Naive B cell (primary cell): ENCODE data around the gene ZNF614. TPM values are rescaled to one million over a fixed set of nuclear protein-coding genes. Genes with fewer than 3 reads are reported as not detected.
"Not testable (repeated sequence)": the region's sequence is repeated elsewhere in the genome, so short reads cannot be mapped to it uniquely, and the experiment has no call there.

Source experiments
- ATAC-seq, 2 donors: fragments of 150-1000 bp; cut with Tn5 transposase; 2 replicates each; pipeline ENCODE4 v1.10.0; 2021; ENCODE audit warnings: low read depth in 2 of 2, mild to moderate bottlenecking in 2 of 2, moderate library complexity in 2 of 2
- DNase-seq: peaks from one replicate; pipeline ENCODE4 v3.0.0; 2022
- H3K27ac Mint-ChIP-seq, 6 donors: one replicate each; pipeline ENCODE4 v1.8.0; 2020 to 2022; ENCODE audit warnings: mild to moderate bottlenecking in 6 of 6, mixed read lengths in 6 of 6, moderate library complexity in 5 of 6, inconsistent platforms in 2 of 6
- H3K27me3 Mint-ChIP-seq, 3 donors: one replicate each; pipeline ENCODE4 v1.8.0; 2021 to 2022; ENCODE audit warnings: mixed read lengths in 3 of 3, mild to moderate bottlenecking in 1 of 3
- H3K36me3 Mint-ChIP-seq, 2 donors: one replicate each; pipeline ENCODE4 v1.8.0; 2020 to 2022; ENCODE audit warnings: mixed read lengths in 2 of 2, inconsistent platforms in 1 of 2, mild to moderate bottlenecking in 1 of 2
- H3K4me1 Mint-ChIP-seq, 3 donors: one replicate each; pipeline ENCODE4 v1.8.0; 2020 to 2022; ENCODE audit warnings: mixed read lengths in 3 of 3, inconsistent platforms in 1 of 3, mild to moderate bottlenecking in 1 of 3, moderate library complexity in 1 of 3
- H3K4me3 Mint-ChIP-seq, 8 donors: one replicate each; pipeline ENCODE4 v1.8.0; 2020 to 2022; ENCODE audit warnings: mild to moderate bottlenecking in 8 of 8, mixed read lengths in 8 of 8, moderate library complexity in 8 of 8, inconsistent platforms in 2 of 8
- H3K9me3 Mint-ChIP-seq, 7 donors: one replicate each; pipeline ENCODE4 v1.8.0; 2020 to 2022; ENCODE audit warnings: mixed read lengths in 7 of 7, mild to moderate bottlenecking in 5 of 7, inconsistent platforms in 2 of 7, moderate library complexity in 1 of 7
- polyA plus RNA-seq, 6 donors: library from polyadenylated mRNA; unstranded; fragments of 300-500 nt; fragmentation: Illumina TruSeq; gene quantifications; one replicate each; pipeline ENCODE4 v1.2.3, GENCODE V29; 2021; ENCODE audit warnings: low read depth in 6 of 6

Gene ZNF614
- polyA plus RNA-seq = 10 to 100 TPM in 3 of 6 donors, 1 to 10 TPM in 3; 7.1 to 17.2 (median 9.5) TPM

DNA sequence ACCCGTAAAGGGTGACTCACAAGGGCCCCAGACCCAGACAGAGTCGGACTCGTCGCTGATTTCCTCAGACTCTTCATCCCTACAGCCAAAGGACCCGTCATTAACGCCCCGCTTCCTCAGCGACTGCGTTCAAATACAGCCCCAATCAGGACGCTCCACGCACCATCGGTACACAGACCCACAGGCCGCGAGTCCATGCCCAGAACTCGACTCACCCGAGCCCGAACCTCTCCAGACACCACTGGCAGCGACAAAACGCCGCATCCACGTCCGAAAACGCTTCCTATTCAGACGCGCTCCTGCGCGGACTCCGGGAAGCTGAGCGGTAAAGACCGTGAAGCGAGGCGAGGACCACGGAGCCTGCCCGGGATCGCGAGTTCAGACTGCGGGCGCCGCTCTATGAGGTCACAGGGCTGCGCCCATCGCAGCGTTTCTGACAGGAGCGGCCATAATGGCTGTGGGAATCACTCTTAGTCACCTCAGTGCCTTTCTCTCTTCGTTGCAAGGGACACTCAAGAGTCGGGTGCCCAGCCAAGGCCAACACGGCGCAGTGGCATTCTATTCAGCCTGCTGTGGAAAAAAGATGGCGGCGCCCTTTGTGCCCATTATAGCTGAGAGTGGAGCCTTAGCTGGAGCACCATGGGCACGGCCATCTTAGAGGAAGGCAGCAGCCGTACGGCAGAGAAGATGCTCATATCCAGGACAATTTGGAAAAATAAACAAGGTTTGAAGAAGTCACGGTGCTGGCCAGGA is at the start of gene ZNF614:
TSS of gene ZNF614 (minus strand) at position 353 of the 753 bp plus-strand sequence. CDS start 2,634 bp downstream, outside the sequence.
- Mint-ChIP-seq H3K36me3 (peaks cover 34 to 43% of the 10 kb centered on the region in 2 donors), H3K9me3 (peaks cover 0 to 56% (median 38%) of the 10 kb centered on the region in 7 donors), H3K27ac (peak within 1 kb of the TSS; percentile 96 to 100 (median 99)), H3K4me3 (peak within 1 kb of the TSS; percentile 85 to 100 (median 98)), H3K27me3 (no peaks in the 10 kb centered on the region), H3K4me1 (peaks cover 22 to 34% (median 33%) of the 10 kb centered on the region in 3 donors)
- peak; percentile 83 to 87 for ATAC-seq
- DNase-seq = peak; percentile 89

DNA sequence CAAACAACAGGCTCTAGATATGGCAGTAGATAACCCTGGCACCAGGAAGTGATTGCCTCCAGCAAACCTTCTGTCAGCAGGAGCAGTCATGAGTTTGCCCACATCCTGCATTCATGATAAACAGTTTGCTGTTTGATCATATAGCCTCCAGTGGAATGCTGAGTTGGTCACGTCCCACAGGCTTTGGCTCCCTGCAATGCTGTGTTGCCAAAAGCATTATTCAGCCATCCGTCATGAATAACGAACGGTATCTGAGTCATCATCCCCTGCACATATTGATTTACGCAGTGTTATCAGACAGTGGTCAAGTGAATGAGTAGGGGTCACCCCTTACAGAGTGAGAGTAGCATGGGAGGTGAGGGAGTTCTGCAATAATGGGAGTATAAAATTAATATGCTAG is 42.3 kb upstream of the ZNF614 start:
- no peaks in the 10 kb centered on the region for H3K4me1 Mint-ChIP-seq
- no peak for ATAC-seq
- peaks cover 78 to 83% of the 10 kb centered on the region in 2 donors for H3K36me3 Mint-ChIP-seq
- peaks cover 29 to 97% (median 88%) of the 10 kb centered on the region in 7 donors for H3K9me3 Mint-ChIP-seq
- no peak for DNase-seq
- no peaks in the 10 kb centered on the region for H3K27me3 Mint-ChIP-seq
- peak overlapping the region in 1 of 8 donors; percentile 15 for H3K4me3 Mint-ChIP-seq
- H3K27ac Mint-ChIP-seq = no peak overlapping the region

DNA sequence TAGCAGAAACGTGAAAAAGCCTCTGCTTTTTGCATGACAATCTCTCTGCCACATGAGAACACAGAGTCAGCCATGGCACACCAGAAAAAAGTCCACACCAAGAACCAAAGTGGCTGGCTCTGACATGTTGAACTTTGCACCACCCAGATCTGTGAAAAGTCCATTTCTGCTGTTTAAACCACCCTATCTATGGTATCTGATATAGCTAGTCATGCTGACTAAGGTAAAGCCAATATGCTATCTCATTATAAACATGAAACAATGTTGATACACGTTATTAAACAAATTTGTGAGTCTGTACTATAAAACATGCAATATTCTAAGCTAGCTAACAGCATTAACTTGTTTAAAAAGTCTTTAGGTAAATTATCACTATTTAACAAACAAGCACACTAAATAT is 41.5 kb upstream of the ZNF614 start:
- peaks cover 25 to 97% (median 87%) of the 10 kb centered on the region in 7 donors for H3K9me3 Mint-ChIP-seq
- H3K27ac Mint-ChIP-seq = no peak overlapping the region
- no peaks in the 10 kb centered on the region for H3K27me3 Mint-ChIP-seq
- ATAC-seq = no peak
- peaks cover 75 to 80% of the 10 kb centered on the region in 2 donors for H3K36me3 Mint-ChIP-seq
- no peak overlapping the region for H3K4me3 Mint-ChIP-seq
- H3K4me1 Mint-ChIP-seq = no peaks in the 10 kb centered on the region
- no peak for DNase-seq

DNA sequence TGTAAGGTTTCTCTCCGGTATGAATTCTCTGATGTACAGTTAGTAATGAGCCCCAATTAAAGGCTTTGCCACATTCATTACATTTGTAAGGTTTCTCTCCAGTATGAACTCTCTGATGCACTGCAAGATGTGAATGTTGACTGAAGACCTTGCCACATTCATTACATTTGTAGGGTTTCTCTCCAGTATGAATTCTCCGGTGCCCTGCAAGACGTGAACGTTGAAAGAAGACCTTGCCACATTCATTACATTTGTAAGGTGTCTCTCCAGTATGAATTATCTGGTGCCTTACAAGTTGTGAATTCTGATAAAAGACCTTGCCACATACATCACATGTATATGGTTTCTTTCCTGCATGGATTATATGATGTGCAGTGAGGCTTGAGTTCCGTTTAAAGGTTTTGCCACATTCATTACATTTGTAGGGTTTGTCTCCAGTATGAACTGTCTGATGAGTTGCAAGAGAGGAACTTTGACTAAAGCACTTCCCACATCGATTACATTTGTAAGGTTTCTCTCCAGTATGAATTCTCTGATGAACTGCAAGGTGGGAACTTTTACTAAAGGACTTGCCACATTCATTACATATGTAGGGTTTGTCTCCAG is 38.2 kb upstream of the ZNF614 start:
- ATAC-seq (no peak), DNase-seq (no peak)
- Mint-ChIP-seq H3K27ac (no peak overlapping the region), H3K4me3 (no peak overlapping the region), H3K4me1 (no peaks in the 10 kb centered on the region), H3K9me3 (peaks cover 29 to 94% (median 78%) of the 10 kb centered on the region in 7 donors), H3K36me3 (peaks cover 52 to 58% of the 10 kb centered on the region in 2 donors), H3K27me3 (no peaks in the 10 kb centered on the region)

DNA sequence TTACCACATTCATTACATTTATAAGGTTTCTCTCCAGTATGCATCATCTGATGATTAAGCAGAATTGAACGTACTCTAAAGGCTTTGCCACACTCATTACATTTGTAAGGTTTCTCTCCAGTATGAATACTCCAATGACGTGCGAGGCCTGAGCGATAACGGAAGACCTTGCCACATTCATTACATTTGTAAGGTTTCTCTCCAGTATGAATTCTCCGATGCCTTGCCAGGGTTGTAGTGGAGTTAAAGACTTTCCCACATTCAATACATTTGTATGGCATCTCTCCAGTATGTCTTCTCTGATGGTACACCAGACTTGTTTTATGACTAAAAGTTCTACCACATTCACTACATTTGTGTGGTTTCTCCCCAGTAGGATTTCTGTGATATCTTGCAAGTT is 37.2 kb upstream of the ZNF614 start:
- H3K9me3 Mint-ChIP-seq = peaks cover 25 to 93% (median 78%) of the 10 kb centered on the region in 7 donors
- ATAC-seq = no peak
- H3K4me1 Mint-ChIP-seq = no peaks in the 10 kb centered on the region
- no peak overlapping the region for H3K4me3 Mint-ChIP-seq
- H3K27me3 Mint-ChIP-seq = no peaks in the 10 kb centered on the region
- H3K36me3 Mint-ChIP-seq = peaks cover 42 to 58% of the 10 kb centered on the region in 2 donors
- DNase-seq = no peak
- H3K27ac Mint-ChIP-seq = no peak overlapping the region

DNA sequence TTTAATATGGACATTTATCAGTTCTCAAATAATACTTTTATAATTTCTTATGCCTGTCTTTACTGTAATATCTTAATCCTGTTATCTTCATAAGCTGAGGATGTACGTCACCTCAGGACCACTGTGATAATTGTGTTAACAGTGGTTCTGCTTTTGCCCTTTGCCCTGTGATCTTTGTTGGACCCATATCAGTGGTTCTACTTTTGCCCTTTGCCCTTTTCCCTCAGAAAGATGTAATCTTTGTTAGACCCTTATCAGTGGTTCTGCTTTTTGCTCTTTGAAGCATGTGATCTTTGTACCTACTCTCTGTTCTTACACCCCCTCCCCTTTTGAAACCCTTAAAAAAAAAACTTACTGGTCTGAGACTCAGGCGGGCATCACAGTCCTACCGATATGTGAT is 28.3 kb upstream of the ZNF614 start:
- not testable (repeated sequence) for H3K4me1 Mint-ChIP-seq, H3K4me3 Mint-ChIP-seq, DNase-seq, ATAC-seq, H3K27me3 Mint-ChIP-seq
- H3K27ac Mint-ChIP-seq = peak overlapping the region in 1 of 6 donors; percentile 49
- peaks cover 13 to 88% (median 82%) of the 10 kb centered on the region in 7 donors for H3K9me3 Mint-ChIP-seq
- peaks cover 10 to 44% of the 10 kb centered on the region in 2 donors for H3K36me3 Mint-ChIP-seq

DNA sequence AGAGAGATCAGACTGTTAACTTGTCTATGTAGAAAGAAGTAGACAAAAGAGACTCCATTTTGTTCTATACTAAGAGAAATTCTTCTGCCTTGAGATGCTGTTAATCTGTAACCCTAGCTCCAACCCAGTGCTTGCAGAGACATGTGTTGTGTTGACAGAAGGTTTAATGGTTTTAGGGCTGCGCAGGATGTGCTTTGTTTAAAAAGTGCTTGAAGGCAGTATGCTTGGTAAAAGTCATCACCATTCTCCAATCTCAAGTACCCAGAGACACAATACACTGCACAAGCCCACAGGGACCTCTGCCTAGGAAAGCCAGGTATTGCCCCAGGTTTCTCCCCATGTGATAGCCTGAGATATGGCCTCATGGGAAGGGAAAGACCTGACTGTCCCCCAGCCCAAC is 23.6 kb upstream of the ZNF614 start:
- DNase-seq, H3K27ac Mint-ChIP-seq, H3K4me3 Mint-ChIP-seq, H3K27me3 Mint-ChIP-seq, ATAC-seq: not testable (repeated sequence)
- Mint-ChIP-seq H3K9me3 (peaks cover 9 to 58% (median 41%) of the 10 kb centered on the region in 7 donors), H3K4me1 (peaks cover 16 to 29% (median 21%) of the 10 kb centered on the region in 3 donors), H3K36me3 (peaks cover 11 to 48% of the 10 kb centered on the region in 2 donors)

DNA sequence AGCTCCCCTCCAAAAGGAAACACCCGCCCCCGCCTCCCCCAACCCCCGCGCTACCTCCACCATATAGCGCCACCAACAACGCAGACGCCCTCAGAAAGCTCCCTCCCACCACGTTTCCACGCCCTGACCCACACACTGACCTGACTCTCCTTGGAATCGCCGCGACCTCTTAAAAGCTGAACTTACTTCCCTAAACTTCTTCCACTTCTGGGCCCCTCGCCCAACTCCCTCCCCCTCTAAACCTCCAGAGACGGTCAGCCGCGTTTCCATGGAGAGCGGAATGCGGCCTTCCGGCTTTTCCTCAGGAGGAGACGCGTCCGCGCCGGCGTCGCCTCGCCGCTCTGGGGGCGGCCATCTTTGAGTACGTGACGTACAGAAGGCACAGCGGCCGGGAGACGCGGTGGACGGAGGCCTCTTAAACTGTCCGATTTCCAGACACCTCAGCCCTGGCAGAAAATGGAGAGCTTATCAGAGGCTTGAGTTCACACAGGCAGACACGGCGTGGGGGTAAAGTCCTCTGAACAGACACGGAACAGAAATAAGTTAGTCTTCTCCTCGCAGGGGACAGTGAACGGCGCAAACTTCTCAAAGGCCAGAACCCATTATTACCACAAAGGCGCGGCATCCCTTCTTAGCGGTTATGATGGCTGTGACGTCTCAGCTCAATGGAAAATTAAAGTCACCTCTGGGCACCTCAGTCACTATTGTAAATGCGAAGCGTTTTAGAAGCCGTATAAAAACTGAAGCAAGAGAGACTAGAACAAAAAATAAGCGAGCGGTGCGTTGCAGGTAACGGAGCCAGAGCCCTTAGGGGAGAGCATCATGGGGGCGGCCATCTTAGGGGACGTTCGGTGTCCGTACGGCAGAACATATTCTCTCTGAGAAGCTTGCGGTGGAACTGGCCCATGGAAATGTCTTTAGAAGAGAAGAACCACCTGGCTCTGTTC is 20.6 kb upstream of the ZNF614 start, which contains the start of gene ZNF432:
TSS of gene ZNF432 (minus strand) at position 284 of the 947 bp plus-strand sequence. CDS start 1,970 bp downstream, outside the sequence.
- DNase-seq (peak; percentile 85), ATAC-seq (peak; percentile 79 to 84)
- Mint-ChIP-seq H3K9me3 (peaks cover 4 to 44% (median 31%) of the 10 kb centered on the region in 7 donors), H3K4me3 (peak within 1 kb of the TSS; percentile 92 to 100 (median 99)), H3K36me3 (peaks cover 25 to 50% of the 10 kb centered on the region in 2 donors), H3K27me3 (no peaks in the 10 kb centered on the region), H3K27ac (peak within 1 kb of the TSS; percentile 99 to 100 (median 99)), H3K4me1 (peaks cover 16 to 26% (median 21%) of the 10 kb centered on the region in 3 donors)

DNA sequence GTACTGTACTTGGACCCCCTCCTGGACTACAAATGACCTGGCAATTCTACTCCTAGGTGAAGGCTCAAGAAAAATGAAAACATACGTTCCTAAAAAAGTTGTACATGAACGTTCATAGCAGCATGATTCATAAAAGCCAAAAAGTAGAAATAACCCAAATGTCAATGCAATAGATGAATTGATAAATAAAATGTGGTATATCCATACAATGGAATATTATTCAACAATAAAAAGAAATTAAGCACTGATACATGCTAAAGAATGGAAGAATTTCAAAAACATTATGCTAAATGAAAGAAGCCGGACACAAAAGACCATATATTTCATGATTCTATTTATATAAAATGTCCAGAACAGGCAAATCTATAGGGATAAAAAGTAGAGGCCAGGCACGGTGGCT is 11.0 kb upstream of the ZNF614 start:
- peaks cover 71 to 80% of the 10 kb centered on the region in 2 donors for H3K36me3 Mint-ChIP-seq
- ATAC-seq (no peak), DNase-seq (no peak)
- no peak overlapping the region for H3K27ac Mint-ChIP-seq
- no peaks in the 10 kb centered on the region for H3K27me3 Mint-ChIP-seq
- H3K9me3 Mint-ChIP-seq = peaks cover 13 to 84% (median 67%) of the 10 kb centered on the region in 7 donors
- peaks cover 0 to 4% (median 0%) of the 10 kb centered on the region in 3 donors for H3K4me1 Mint-ChIP-seq
- peak overlapping the region in 1 of 8 donors; percentile 30 for H3K4me3 Mint-ChIP-seq

DNA sequence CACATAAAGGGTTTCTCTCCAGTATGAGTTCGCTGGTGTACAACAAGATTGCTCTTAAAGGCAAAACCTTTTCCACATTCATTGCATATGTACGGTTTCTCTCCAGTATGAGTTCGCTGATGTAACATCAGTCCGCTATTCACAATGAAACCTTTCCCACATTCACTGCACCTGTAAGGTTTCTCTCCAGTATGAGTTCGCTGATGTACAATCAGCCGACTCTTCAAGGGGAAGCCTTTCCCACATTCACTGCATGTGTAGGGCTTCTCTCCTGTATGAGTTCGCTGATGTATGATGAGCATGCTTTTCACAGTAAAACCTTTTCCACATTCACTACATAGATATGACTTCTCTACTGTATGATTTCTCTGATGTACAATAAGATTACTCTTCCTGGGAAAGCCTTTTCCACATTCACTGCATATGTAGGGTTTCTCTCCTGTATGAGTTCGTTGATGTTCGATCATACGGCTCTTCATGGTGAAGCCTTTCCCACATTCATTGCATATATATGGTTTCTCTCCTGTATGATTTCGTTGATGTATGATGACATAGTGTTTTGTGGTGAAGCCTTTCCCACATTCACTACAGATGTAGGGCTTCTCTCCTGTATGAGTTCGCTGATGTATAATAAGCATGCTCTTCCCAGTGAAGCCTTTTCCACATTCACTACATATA is 6.0 kb upstream of the ZNF614 start:
- H3K27me3 Mint-ChIP-seq = no peaks in the 10 kb centered on the region
- ATAC-seq (no peak), DNase-seq (no peak)
- H3K4me1 Mint-ChIP-seq = no peaks in the 10 kb centered on the region
- peaks cover 12 to 84% (median 65%) of the 10 kb centered on the region in 7 donors for H3K9me3 Mint-ChIP-seq
- H3K27ac Mint-ChIP-seq = no peak overlapping the region
- H3K4me3 Mint-ChIP-seq = peak overlapping the region in 2 of 8 donors; percentile 30 to 36
- peaks cover 54 to 65% of the 10 kb centered on the region in 2 donors for H3K36me3 Mint-ChIP-seq

DNA sequence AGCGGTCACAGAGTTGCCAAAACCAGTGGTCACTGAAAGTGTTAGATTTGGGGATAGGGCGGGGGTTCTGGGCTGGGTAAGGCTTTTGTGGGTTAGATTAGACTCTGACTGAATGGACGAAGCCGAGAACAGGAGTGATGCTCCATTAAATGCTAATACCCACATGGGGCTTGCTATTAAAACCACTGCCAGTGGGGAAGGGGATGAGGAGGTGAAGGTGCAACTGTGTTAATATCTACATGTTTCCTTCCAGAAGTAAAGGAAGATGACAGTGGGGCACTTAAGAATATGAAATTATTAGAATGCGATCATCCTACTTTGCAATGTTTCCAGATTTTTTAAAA is 573 bp upstream of the ZNF614 start:
- ATAC-seq (peak; percentile 15 to 18), DNase-seq (no peak)
- Mint-ChIP-seq H3K36me3 (peaks cover 28 to 43% of the 10 kb centered on the region in 2 donors), H3K4me1 (peaks cover 22 to 34% (median 33%) of the 10 kb centered on the region in 3 donors), H3K27me3 (no peaks in the 10 kb centered on the region), H3K4me3 (peak overlapping the region; percentile 85 to 100 (median 98)), H3K27ac (peak overlapping the region; percentile 96 to 100 (median 99)), H3K9me3 (peaks cover 0 to 56% (median 36%) of the 10 kb centered on the region in 7 donors)

DNA sequence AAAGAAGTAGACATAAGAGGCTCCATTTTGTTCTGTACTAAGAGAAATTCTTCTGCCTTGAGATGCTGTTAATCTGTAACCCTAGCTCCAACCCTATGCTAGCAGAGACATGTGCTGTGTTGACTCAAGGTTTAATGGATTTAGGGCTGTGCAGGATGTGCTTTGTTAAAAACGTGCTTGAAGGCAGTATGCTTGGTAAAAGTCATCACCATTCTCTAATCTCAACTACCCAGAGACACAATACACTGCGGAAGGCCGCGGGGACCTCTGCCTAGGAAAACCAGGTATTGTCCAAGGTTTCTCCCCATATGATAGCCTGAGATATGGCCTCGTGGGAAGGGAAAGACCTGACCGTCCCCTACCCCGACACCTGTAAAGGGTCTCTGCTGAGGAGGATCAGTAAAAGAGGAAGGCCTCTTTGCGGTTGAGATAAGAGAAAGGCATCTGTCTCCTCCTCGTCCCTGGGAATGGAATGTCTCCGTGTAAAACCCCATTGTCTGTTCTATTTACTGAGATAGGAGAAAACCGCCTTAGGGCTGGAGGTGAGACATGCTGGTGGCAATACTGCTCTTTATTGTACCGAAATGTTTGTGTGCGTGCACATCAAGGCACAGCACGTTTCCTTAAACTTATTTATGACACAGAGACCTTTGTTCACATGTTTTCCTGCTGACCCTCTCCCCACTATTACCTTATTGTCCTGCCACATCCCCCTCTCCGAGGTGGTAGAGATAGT is 1.8 kb downstream of the ZNF614 start:
- Mint-ChIP-seq H3K4me3 (peak overlapping the region; percentile 30 to 100 (median 90)), H3K36me3 (peaks cover 41 to 56% of the 10 kb centered on the region in 2 donors), H3K4me1 (peaks cover 22 to 34% (median 33%) of the 10 kb centered on the region in 3 donors), H3K9me3 (peaks cover 0 to 56% (median 34%) of the 10 kb centered on the region in 7 donors), H3K27ac (peak overlapping the region in 2 of 6 donors; percentile 87 to 100)
- DNase-seq, ATAC-seq, H3K27me3 Mint-ChIP-seq: not testable (repeated sequence)
